Tibial artery (tissue), 4 donors: ENCODE data around the gene HDAC3.

ENCODE experiments used
- DNase-seq, 2 donors: peaks; one replicate each; pipeline ENCODE4 v3.0.0-alpha.2; 2019
- H3K27ac ChIP-seq, 2 donors: fragments of 200-600 bp; sonication (generic) in 1 of 2; 1 replicate in 1 of 2; 2 replicates in 1 of 2; pipeline ENCODE4 v1.5.1; 2018 to 2019; ENCODE audit warnings: mild to moderate bottlenecking in 1 of 2
- H3K27me3 ChIP-seq, 2 donors: fragments of 200-600 bp; sonication (generic) in 1 of 2; one replicate each; pipeline versions ENCODE4 v1.5.1 to v1.6.0; 2016 to 2019
- H3K36me3 ChIP-seq, 3 donors: fragments of 200-600 bp; sonication (generic) in 2 of 3; one replicate each; pipeline ENCODE4 v1.5.1; 2016 to 2019; ENCODE audit warnings: mild to moderate bottlenecking in 2 of 3
- H3K4me1 ChIP-seq, 4 donors: fragments of 200-600 bp; sonication (generic) in 2 of 4; 1 replicate in 3 of 4; 2 replicates in 1 of 4; pipeline ENCODE4 v1.5.1; 2016 to 2019
- H3K4me3 ChIP-seq, 2 donors: fragments of 200-600 bp; sonication (generic) in 1 of 2; 1 replicate in 1 of 2; 2 replicates in 1 of 2; pipeline ENCODE4 v1.5.1; 2018 to 2019; ENCODE audit warnings: mild to moderate bottlenecking in 2 of 2
- H3K9me3 ChIP-seq, 3 donors: fragments of 200-600 bp; sonication (generic) in 1 of 3; one replicate each; pipeline ENCODE4 v1.5.1; 2016 to 2019
- intact Hi-C: fragments of 100-400 bp; cut with DNase I; formaldehyde crosslinking; loops from one replicate; pipeline ENCODE4 v1.15.0; 2023; ENCODE audit warnings: low total_unique reads
- TF ChIP-seq, protein P1 (sequence below), 2 experiments: fragments of 200-600 bp in 1 of 2; fragments of 450-650 bp in 1 of 2; IDR thresholded peaks; one replicate each; pipeline ENCODE4 v1.5.1; 2017 to 2019; ENCODE audit warnings: antibody characterized with exemption in 2 of 2, mild to moderate bottlenecking in 1 of 2, moderate library complexity in 1 of 2

The HDAC3 gene

DNA sequence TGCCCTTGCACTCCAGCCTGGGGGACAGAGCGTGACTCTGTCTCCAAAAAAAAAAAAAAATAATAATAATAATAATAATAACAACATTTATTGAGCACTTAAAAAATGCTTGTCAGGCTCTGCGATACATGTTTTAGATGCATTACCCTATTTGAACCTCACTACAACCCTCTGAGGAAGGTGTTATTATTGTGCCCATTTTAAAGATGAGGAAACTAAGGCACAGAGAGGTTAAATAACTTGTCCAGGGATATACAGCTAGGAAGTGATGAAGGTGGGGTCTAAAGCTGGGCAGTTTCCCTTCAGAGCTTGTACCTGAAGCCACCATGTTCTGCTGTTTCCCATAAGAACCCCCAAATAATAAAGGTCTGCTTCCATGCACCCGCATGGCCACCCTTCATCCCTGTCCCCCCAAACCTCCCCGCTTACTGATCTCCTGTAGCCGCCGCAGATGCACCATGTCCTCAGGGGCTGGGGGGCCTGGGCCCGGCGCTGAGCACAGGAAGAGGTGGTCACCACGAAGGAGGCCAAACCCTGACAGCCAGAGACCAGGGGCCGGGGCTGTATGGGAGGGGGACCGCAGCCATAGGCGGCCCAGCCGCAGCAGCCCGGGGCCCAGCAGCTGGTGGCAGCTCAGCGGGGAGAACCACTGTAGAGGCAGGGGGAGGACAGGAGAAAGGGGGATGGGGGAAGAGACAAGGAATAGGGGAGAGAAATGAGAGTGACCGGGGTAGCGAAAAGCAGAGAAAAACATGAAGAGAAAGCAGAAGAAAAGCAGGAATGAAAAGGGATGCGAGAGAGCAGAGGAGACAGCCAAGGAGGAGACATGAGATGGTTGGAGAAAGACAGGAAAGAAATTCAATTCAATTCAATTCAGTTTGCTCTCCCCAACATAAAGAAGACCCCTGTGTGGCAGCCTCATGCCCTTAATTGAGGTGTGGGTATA, 29.6 kb upstream of the HDAC3 start:
- Histone ChIP-seq H3K36me3 (peaks cover 0 to 32% (median 0%) of the 10 kb centered on the region in 3 donors), H3K4me1 (no peaks in the 10 kb centered on the region), H3K4me3 (no peak overlapping the region), H3K9me3 (no peaks in the 10 kb centered on the region), H3K27ac (no peak overlapping the region), H3K27me3 (no peaks in the 10 kb centered on the region)
- TF ChIP-seq, protein P1, sequence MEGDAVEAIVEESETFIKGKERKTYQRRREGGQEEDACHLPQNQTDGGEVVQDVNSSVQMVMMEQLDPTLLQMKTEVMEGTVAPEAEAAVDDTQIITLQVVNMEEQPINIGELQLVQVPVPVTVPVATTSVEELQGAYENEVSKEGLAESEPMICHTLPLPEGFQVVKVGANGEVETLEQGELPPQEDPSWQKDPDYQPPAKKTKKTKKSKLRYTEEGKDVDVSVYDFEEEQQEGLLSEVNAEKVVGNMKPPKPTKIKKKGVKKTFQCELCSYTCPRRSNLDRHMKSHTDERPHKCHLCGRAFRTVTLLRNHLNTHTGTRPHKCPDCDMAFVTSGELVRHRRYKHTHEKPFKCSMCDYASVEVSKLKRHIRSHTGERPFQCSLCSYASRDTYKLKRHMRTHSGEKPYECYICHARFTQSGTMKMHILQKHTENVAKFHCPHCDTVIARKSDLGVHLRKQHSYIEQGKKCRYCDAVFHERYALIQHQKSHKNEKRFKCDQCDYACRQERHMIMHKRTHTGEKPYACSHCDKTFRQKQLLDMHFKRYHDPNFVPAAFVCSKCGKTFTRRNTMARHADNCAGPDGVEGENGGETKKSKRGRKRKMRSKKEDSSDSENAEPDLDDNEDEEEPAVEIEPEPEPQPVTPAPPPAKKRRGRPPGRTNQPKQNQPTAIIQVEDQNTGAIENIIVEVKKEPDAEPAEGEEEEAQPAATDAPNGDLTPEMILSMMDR (IDR thresholded peaks at IDR 0.05), result no peak
- no peak for DNase-seq
- intact Hi-C loops, result no loop called here

DNA sequence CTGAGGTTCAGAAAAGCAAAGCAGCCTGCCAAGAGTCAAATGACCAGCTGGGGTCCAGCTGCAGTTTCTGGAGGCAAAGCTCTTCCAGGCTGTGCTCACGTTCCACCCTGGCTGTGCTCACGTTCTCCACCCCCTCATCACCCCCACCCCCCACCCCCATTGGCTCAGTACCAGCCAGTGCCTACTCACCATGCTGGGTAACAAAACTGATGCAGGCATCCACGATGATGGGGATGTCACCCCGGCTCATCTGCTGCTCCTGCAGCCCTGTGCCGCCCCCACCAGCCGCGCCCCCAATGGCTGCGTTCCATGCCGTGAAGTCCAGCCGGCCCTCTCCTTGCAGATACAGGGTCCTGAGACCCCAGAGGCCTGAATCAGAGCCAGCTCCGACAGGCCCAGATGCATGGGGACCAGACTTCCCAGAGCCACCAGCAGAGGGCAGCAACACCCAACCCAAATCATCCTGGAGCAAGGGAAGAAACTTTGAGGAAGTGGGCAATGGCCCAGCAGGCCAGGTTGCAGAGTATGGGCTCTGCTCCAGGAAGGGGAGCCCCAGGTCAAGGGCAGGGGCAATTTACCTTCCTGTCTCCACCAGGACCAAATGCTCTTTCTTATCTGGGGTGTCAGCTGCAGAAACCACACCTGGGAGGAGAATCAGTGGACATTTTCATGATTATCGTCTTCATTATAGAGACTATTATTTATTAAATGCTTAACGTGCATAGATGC, 28.2 kb upstream of the HDAC3 start:
- Histone ChIP-seq H3K4me3 (no peak overlapping the region), H3K27me3 (no peaks in the 10 kb centered on the region), H3K9me3 (no peaks in the 10 kb centered on the region), H3K27ac (no peak overlapping the region), H3K36me3 (peaks cover 0 to 29% (median 0%) of the 10 kb centered on the region in 3 donors), H3K4me1 (no peaks in the 10 kb centered on the region)
- peak; percentile 71 to 81 for DNase-seq
- TF ChIP-seq, protein P1 (IDR thresholded peaks at IDR 0.05), result peak; percentile 74 to 85
- intact Hi-C loops, result no loop called here

DNA sequence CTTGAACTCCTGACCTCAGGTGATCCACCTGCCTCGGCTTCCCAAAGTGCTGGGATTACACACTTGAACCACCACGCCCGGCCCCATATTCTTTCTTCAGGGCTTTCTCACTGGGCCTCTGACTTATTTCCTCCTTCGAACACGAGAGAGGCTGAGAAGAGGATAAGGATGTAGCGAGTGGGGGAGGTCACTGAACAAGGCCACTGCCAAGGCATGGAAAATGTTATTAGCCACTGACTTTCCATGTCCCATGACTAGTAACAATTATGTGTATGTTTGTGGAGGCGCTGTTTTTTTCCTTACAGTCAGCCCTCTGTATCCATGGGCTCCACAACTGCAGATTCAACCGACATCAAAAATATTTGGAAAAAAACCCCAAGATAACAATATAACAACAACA, 26.9 kb upstream of the HDAC3 start:
- H3K27me3 ChIP-seq, result no peaks in the 10 kb centered on the region
- no peak for DNase-seq
- no peak overlapping the region for H3K27ac ChIP-seq
- H3K4me1 ChIP-seq, result no peaks in the 10 kb centered on the region
- TF ChIP-seq, protein P1 (IDR thresholded peaks at IDR 0.05), result no peak
- peaks cover 0 to 18% (median 0%) of the 10 kb centered on the region in 3 donors for H3K36me3 ChIP-seq
- intact Hi-C loops, result no loop called here
- H3K4me3 ChIP-seq, result no peak overlapping the region
- H3K9me3 ChIP-seq, result no peaks in the 10 kb centered on the region

DNA sequence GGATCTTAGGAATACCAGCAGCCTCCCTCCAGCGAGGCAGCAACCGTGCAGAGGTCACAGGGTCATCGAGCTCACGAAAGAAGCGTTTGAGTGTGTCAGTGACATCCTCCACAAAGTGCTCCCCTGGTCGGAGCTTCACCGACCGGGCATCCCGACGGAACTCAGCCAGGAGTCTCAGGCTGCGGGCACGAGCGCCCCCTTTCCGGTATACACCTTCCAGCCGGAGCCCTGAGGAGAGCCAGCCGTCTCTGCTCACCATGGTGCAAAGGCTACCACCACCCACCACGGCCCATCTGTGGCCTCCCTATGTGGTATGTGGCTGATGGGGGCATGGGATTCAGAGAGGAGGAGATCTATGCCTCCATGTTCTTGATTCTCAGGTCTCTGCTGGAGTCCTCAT, 25.4 kb upstream of the HDAC3 start:
- Histone ChIP-seq H3K4me1 (no peaks in the 10 kb centered on the region), H3K27me3 (no peaks in the 10 kb centered on the region), H3K9me3 (no peaks in the 10 kb centered on the region), H3K36me3 (peaks cover 0 to 16% (median 3%) of the 10 kb centered on the region in 3 donors), H3K27ac (no peak overlapping the region), H3K4me3 (no peak overlapping the region)
- no peak for DNase-seq
- intact Hi-C loops, result no loop called here
- TF ChIP-seq, protein P1 (IDR thresholded peaks at IDR 0.05), result no peak

DNA sequence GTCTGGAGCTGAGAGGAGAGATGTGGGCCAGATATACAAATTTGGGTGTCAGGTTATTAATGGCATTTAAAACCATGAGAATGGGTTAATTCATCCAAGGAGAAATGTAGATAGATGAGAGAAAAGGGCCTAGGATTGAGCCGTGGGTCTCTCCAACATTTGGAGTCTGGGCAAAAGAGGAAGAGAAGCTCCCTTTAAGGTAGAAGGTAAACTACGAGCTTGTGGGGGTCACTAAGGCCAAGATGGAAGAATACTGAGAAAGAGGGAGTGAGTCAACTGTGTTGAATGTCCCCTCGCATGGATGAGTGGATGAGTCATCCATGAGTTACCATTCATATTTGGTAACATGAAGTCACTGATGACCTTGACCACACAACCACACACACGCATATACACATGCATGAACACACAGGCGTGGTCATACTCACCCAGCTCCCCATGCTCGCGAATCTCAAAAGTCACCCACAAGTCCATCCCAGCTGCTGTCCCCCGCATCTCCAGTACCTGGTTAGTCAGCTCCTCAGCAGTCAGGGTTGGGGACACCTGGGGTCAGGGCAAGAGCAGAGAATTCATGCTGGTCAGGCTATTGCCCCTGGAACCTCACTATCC, 21.4 kb upstream of the HDAC3 start:
- Histone ChIP-seq H3K27me3 (no peaks in the 10 kb centered on the region), H3K36me3 (peaks cover 0 to 32% (median 11%) of the 10 kb centered on the region in 3 donors), H3K27ac (no peak overlapping the region), H3K9me3 (no peaks in the 10 kb centered on the region), H3K4me1 (no peaks in the 10 kb centered on the region), H3K4me3 (no peak overlapping the region)
- TF ChIP-seq, protein P1 (IDR thresholded peaks at IDR 0.05), result no peak
- intact Hi-C loops, result no loop called here
- DNase-seq, result no peak
